Measurements from ENCODE around the gene KDM4B. TPM values are rescaled to one million over a fixed set of nuclear protein-coding genes. Genes with fewer than 3 reads are reported as not detected.

Gene KDM4B
- total and polyA plus RNA-seq, 4 experiments from 2014 or later, result 3.2 to 50.4 (median 29.9) TPM

DNA sequence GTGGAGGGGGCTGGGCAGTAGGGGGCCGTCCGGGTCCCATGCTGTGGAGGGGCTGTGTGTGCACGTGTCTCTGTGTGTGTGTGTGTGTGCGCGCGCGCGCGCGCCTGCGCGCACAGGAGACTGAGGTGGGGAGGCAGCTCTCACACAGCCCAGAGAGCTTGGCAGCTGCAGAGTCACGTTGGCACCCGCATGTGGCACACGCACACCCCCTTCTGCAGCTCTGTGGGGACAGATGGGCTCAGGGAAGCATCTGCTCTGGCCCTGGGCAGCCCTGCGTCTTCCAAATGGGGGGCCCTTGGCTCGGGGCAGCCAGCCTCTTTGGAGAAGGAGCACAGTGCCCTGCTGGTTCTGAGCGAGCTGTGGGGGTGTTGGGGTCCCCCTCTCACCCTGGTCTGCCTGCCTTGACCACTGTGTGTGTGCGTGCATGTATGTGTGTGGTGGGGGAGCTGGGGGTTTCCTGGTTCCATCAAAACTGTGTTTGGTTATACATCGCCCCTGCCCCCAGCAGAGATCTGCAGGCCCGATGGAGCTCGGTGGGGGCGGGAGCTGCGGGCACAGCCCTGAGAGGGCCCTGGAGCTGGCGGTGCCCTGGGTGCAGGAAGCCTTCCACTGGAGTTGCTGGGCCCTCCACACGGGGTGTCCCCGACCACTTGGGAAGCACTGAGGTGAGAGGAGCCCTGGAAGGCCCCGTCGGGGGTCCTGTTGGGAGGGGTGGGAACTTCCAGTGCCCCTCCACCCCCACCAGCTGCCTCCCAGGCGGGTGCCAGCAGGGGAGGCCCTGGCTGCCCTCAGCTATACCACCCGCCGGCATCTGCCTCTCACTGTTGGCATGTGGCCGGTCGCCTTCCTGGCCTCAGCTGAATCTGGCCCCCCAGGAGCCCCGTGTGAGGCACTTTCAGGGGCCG lies 67.1 kb downstream of the KDM4B start:
- Mint-ChIP-seq H3K9me3 (no peaks in the 10 kb centered on the region), H3K4me3 (no peak overlapping the region), H3K27ac (no peak overlapping the region), H3K27me3 (no peaks in the 10 kb centered on the region), H3K4me1 (peaks cover 0 to 3% (median 1%) of the 10 kb centered on the region in 4 donors), H3K36me3 (peaks cover 4 to 25% of the 10 kb centered on the region in 2 donors)
- Histone ChIP-seq H3K27me3 (ENCODE audit: insufficient read depth, low read length) (no peaks in the 10 kb centered on the region), H3K4me1 (ENCODE audit: insufficient read depth, low read length) (peaks cover 7% of the 10 kb centered on the region), H3K4me3 (ENCODE audit: low read length in 2 of 2) (no peak overlapping the region), H3K27ac (ENCODE audit: low read depth, low read length) (no peak overlapping the region), H3K9me3 (ENCODE audit: control insufficient read depth in 1 of 2, low read length in 2 of 2) (no peaks in the 10 kb centered on the region), H3K36me3 (ENCODE audit: insufficient read depth, low read length) (peaks cover 19% of the 10 kb centered on the region)
- CTCF ChIA-PET (ENCODE audit: partially characterized antibody), result interaction anchor here (1.0 kb wide), 1 partner anchor 34 kb away, joined by 3 read pairs; no protein-coding TSS in a partner anchor
- POLR2A ChIA-PET (ENCODE audit: partially characterized antibody), result interaction anchor here (1.0 kb wide), 1 partner anchor 11 kb away, joined by 4 read pairs; no protein-coding TSS in a partner anchor
- DNase-seq, result no peak
- intact Hi-C loops (cut with micrococcal nuclease), result no loop called here

DNA sequence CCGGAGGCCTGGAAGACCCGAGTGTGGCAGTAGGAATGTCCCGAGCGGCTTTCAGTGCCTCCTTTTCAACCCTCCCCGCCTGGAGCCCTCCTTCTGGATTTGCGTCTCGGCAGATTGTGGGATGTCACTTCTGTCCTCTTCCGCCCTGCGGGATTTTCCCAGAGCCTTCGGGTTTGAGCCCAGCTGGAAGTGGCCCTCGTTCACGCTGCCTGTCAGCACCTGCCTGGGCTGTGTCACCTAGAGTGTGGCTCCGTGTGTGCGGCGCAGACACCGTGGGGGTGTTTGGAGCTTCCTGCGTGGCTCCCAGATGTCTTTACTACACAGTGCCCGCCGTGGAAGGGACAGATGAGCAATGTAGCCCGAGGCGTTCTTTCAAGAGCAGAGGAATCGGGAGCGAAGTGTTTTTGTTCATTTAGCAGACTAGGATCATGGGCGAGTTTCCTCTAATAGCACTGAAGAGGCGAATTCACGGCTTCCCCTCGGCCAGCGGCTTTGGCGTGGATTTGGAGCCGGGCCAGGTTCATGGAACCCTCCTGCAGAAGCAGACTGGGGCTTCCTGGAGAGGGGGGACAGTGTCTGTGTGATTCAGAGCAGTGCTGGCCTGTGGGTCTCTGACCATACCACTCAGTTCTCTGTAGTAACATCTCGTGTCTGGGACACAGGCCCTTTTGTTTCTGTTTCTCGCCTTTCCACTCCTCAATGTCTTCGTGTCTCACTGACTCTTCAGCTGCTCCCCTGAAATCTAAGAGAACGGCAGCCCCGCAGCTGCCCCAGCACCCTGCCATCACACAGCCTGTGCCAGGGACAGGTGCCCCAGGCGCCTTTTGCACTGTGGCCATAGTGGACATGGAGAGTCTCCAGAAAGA lies 68.0 kb downstream of the KDM4B start:
- CTCF ChIA-PET (ENCODE audit: partially characterized antibody), result interaction anchor here (1.0 kb wide), 1 partner anchor 35 kb away, joined by 3 read pairs; no protein-coding TSS in a partner anchor
- peaks cover 21% of the 10 kb centered on the region for H3K36me3 ChIP-seq (ENCODE audit: insufficient read depth, low read length)
- H3K9me3 ChIP-seq (ENCODE audit: control insufficient read depth in 1 of 2, low read length in 2 of 2), result no peaks in the 10 kb centered on the region
- H3K27me3 ChIP-seq (ENCODE audit: insufficient read depth, low read length), result no peaks in the 10 kb centered on the region
- H3K9me3 Mint-ChIP-seq, result no peaks in the 10 kb centered on the region
- H3K4me3 ChIP-seq (ENCODE audit: low read length in 2 of 2), result no peak overlapping the region
- peaks cover 0 to 2% (median 0%) of the 10 kb centered on the region in 4 donors for H3K4me1 Mint-ChIP-seq
- peaks cover 4 to 26% of the 10 kb centered on the region in 2 donors for H3K36me3 Mint-ChIP-seq
- POLR2A ChIA-PET (ENCODE audit: partially characterized antibody), result interaction anchor here (1.0 kb wide), 1 partner anchor 10 kb away, joined by 4 read pairs; no protein-coding TSS in a partner anchor
- peaks cover under 1% of the 10 kb centered on the region for H3K4me1 ChIP-seq (ENCODE audit: insufficient read depth, low read length)
- intact Hi-C loops (cut with micrococcal nuclease), result no loop called here
- no peak overlapping the region for H3K4me3 Mint-ChIP-seq
- no peaks in the 10 kb centered on the region for H3K27me3 Mint-ChIP-seq
- no peak overlapping the region for H3K27ac ChIP-seq (ENCODE audit: low read depth, low read length)
- H3K27ac Mint-ChIP-seq, result peak overlapping the region in 2 of 7 donors; percentile 23 to 57
- DNase-seq, result no peak

GRCh38 chr19:5037936-5038335 lies 69.0 kb downstream of the KDM4B start:
- H3K27ac ChIP-seq (ENCODE audit: low read depth, low read length), result no peak overlapping the region
- Mint-ChIP-seq H3K36me3 (peaks cover 11 to 29% of the 10 kb centered on the region in 2 donors), H3K4me3 (no peak overlapping the region), H3K27me3 (no peaks in the 10 kb centered on the region), H3K27ac (peak overlapping the region in 1 of 7 donors; percentile 42), H3K4me1 (peaks cover 0 to 2% (median 0%) of the 10 kb centered on the region in 4 donors), H3K9me3 (no peaks in the 10 kb centered on the region)
- DNase-seq, result no peak
- POLR2A ChIA-PET (ENCODE audit: partially characterized antibody), result no interaction called here
- no peaks in the 10 kb centered on the region for H3K9me3 ChIP-seq (ENCODE audit: control insufficient read depth in 1 of 2, low read length in 2 of 2)
- intact Hi-C loops (cut with micrococcal nuclease), result no loop called here
- no peaks in the 10 kb centered on the region for H3K4me1 ChIP-seq (ENCODE audit: insufficient read depth, low read length)
- CTCF ChIA-PET (ENCODE audit: partially characterized antibody), result no interaction called here
- no peaks in the 10 kb centered on the region for H3K27me3 ChIP-seq (ENCODE audit: insufficient read depth, low read length)
- no peak overlapping the region for H3K4me3 ChIP-seq (ENCODE audit: low read length in 2 of 2)
- H3K36me3 ChIP-seq (ENCODE audit: insufficient read depth, low read length), result peaks cover 21% of the 10 kb centered on the region

GRCh38 chr19:5038631-5039271 lies 69.8 kb downstream of the KDM4B start:
- Histone ChIP-seq H3K36me3 (ENCODE audit: insufficient read depth, low read length) (peaks cover 13% of the 10 kb centered on the region), H3K9me3 (ENCODE audit: control insufficient read depth in 1 of 2, low read length in 2 of 2) (no peaks in the 10 kb centered on the region), H3K27ac (ENCODE audit: low read depth, low read length) (no peak overlapping the region), H3K27me3 (ENCODE audit: insufficient read depth, low read length) (no peaks in the 10 kb centered on the region), H3K4me1 (ENCODE audit: insufficient read depth, low read length) (no peaks in the 10 kb centered on the region), H3K4me3 (ENCODE audit: low read length in 2 of 2) (no peak overlapping the region)
- CTCF ChIA-PET (ENCODE audit: partially characterized antibody), result no interaction called here
- peaks cover 15 to 26% of the 10 kb centered on the region in 2 donors for H3K36me3 Mint-ChIP-seq
- no peaks in the 10 kb centered on the region for H3K9me3 Mint-ChIP-seq
- no peaks in the 10 kb centered on the region for H3K27me3 Mint-ChIP-seq
- H3K4me1 Mint-ChIP-seq, result peaks cover 0 to 2% (median 0%) of the 10 kb centered on the region in 4 donors
- no peak overlapping the region for H3K4me3 Mint-ChIP-seq
- no peak overlapping the region for H3K27ac Mint-ChIP-seq
- no peak for DNase-seq
- POLR2A ChIA-PET (ENCODE audit: partially characterized antibody), result no interaction called here
- intact Hi-C loops (cut with micrococcal nuclease), result no loop called here

GRCh38 chr19:5039642-5040543 lies 71.0 kb downstream of the KDM4B start:
- DNase-seq, result no peak
- Mint-ChIP-seq H3K9me3 (no peaks in the 10 kb centered on the region), H3K4me1 (peaks cover 0 to 2% (median 0%) of the 10 kb centered on the region in 4 donors), H3K27ac (no peak overlapping the region), H3K27me3 (no peaks in the 10 kb centered on the region), H3K36me3 (peaks cover 15 to 22% of the 10 kb centered on the region in 2 donors), H3K4me3 (no peak overlapping the region)
- CTCF ChIA-PET (ENCODE audit: partially characterized antibody), result interaction anchor here (1.2 kb wide), 1 partner anchor 8 kb away, joined by 3 read pairs; no protein-coding TSS in a partner anchor
- H3K27ac ChIP-seq (ENCODE audit: low read depth, low read length), result no peak overlapping the region
- H3K27me3 ChIP-seq (ENCODE audit: insufficient read depth, low read length), result no peaks in the 10 kb centered on the region
- H3K9me3 ChIP-seq (ENCODE audit: control insufficient read depth in 1 of 2, low read length in 2 of 2), result no peaks in the 10 kb centered on the region
- H3K36me3 ChIP-seq (ENCODE audit: insufficient read depth, low read length), result peaks cover 13% of the 10 kb centered on the region
- intact Hi-C loops (cut with micrococcal nuclease), result no loop called here
- no peaks in the 10 kb centered on the region for H3K4me1 ChIP-seq (ENCODE audit: insufficient read depth, low read length)
- no peak overlapping the region for H3K4me3 ChIP-seq (ENCODE audit: low read length in 2 of 2)
- POLR2A ChIA-PET (ENCODE audit: partially characterized antibody), result no interaction called here

- Mint-ChIP-seq H3K9me3 (no peaks in the 10 kb centered on the region), H3K4me3 (no peak overlapping the region), H3K36me3 (peaks cover 15 to 23% of the 10 kb centered on the region in 2 donors), H3K4me1 (peaks cover 0 to 4% (median under 1%) of the 10 kb centered on the region in 4 donors), H3K27ac (no peak overlapping the region), H3K27me3 (no peaks in the 10 kb centered on the region)
- intact Hi-C loops (cut with micrococcal nuclease), result no loop called here
- no peaks in the 10 kb centered on the region for H3K4me1 ChIP-seq (ENCODE audit: insufficient read depth, low read length)
- H3K36me3 ChIP-seq (ENCODE audit: insufficient read depth, low read length), result peaks cover 13% of the 10 kb centered on the region
- no peak for DNase-seq
- CTCF ChIA-PET (ENCODE audit: partially characterized antibody), result interaction anchor here (1.2 kb wide), 1 partner anchor 9 kb away, joined by 3 read pairs; no protein-coding TSS in a partner anchor
- H3K27ac ChIP-seq (ENCODE audit: low read depth, low read length), result no peak overlapping the region
- no peak overlapping the region for H3K4me3 ChIP-seq (ENCODE audit: low read length in 2 of 2)
- POLR2A ChIA-PET (ENCODE audit: partially characterized antibody), result no interaction called here
- no peaks in the 10 kb centered on the region for H3K27me3 ChIP-seq (ENCODE audit: insufficient read depth, low read length)
- no peaks in the 10 kb centered on the region for H3K9me3 ChIP-seq (ENCODE audit: control insufficient read depth in 1 of 2, low read length in 2 of 2)
Measured at GRCh38 chr19:5040544-5041167, 71.7 kb downstream of the KDM4B start.

All from CD4-positive, alpha-beta memory T cell (primary cell).